Vagina (tissue), 2 donors: Measurements from ENCODE around the gene OR5W2. TPM values are rescaled to one million over a fixed set of nuclear protein-coding genes. Genes with fewer than 3 reads are reported as not detected.

Source experiments
- DNase-seq, 2 donors: peaks; one replicate each; pipeline ENCODE4 v3.0.0-alpha.2; 2017; ENCODE audit errors: extremely low spot score in 2 of 2
- H3K27ac ChIP-seq: fragments of 200-600 bp; sonication (generic); one replicate; pipeline ENCODE4 v1.5.1; 2019
- H3K27me3 ChIP-seq: fragments of 200-600 bp; sonication (generic); one replicate; pipeline ENCODE4 v1.5.1; 2019
- H3K36me3 ChIP-seq, 2 donors: fragments of 200-600 bp; sonication (generic); one replicate each; pipeline ENCODE4 v1.5.1; 2017 to 2019
- H3K4me1 ChIP-seq: fragments of 200-600 bp; sonication (generic); one replicate; pipeline ENCODE4 v1.5.1; 2019
- H3K4me3 ChIP-seq, 2 donors: fragments of 200-600 bp; sonication (generic); 1 replicate in 1 of 2; 2 replicates in 1 of 2; pipeline ENCODE4 v1.5.1; 2016 to 2019
- H3K9me3 ChIP-seq: fragments of 200-600 bp; sonication (generic); one replicate; pipeline ENCODE4 v1.5.1; 2019
- POLR2A ChIP-seq, 2 donors: fragments of 450-650 bp; IDR thresholded peaks; one replicate each; pipeline ENCODE4 v1.6.1; 2017; ENCODE audit warnings: antibody characterized with exemption in 2 of 2, mild to moderate bottlenecking in 2 of 2, moderate library complexity in 2 of 2
- POLR2AphosphoS5 ChIP-seq, 2 donors: sonication (generic); formaldehyde crosslinking; IDR thresholded peaks; one replicate each; pipeline ENCODE4 v1.9.0; 2017; ENCODE audit warnings: antibody characterized with exemption in 2 of 2, mild to moderate bottlenecking in 2 of 2, low read depth in 1 of 2; ENCODE audit not compliant: insufficient read depth in 1 of 2
- intact Hi-C: fragments of 100-400 bp; cut with DNase I; formaldehyde crosslinking; loops from one replicate; pipeline ENCODE4 v1.15.1; 2023
- total RNA-seq: library from RNA; depleted of rRNA; stranded (reverse); fragments of >200 nt; gene quantifications from one replicate; pipeline ENCODE4 v1.2.3, GENCODE V29; 2016
- TF ChIP-seq, protein P1 (sequence below), 3 experiments: fragments of 450-650 bp in 2 of 3; fragments of 200-600 bp in 1 of 3; sonication (generic) in 1 of 3; IDR thresholded peaks; one replicate each; pipeline ENCODE4 v1.5.1; 2017 to 2019; ENCODE audit warnings: antibody characterized with exemption in 3 of 3, mild to moderate bottlenecking in 2 of 3, moderate library complexity in 2 of 3

OR5W2 gene
- total RNA-seq = not detected

- TF ChIP-seq POLR2A (IDR thresholded peaks at IDR 0.05) (no peak), POLR2AphosphoS5 (IDR thresholded peaks at IDR 0.05; ENCODE audit: insufficient read depth in 1 of 2, low read depth in 1 of 2) (no peak)
- TF ChIP-seq, protein P1, sequence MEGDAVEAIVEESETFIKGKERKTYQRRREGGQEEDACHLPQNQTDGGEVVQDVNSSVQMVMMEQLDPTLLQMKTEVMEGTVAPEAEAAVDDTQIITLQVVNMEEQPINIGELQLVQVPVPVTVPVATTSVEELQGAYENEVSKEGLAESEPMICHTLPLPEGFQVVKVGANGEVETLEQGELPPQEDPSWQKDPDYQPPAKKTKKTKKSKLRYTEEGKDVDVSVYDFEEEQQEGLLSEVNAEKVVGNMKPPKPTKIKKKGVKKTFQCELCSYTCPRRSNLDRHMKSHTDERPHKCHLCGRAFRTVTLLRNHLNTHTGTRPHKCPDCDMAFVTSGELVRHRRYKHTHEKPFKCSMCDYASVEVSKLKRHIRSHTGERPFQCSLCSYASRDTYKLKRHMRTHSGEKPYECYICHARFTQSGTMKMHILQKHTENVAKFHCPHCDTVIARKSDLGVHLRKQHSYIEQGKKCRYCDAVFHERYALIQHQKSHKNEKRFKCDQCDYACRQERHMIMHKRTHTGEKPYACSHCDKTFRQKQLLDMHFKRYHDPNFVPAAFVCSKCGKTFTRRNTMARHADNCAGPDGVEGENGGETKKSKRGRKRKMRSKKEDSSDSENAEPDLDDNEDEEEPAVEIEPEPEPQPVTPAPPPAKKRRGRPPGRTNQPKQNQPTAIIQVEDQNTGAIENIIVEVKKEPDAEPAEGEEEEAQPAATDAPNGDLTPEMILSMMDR (IDR thresholded peaks at IDR 0.05) = no peak
- H3K27ac ChIP-seq = no peak within 1 kb of the TSS
- no peaks in the 10 kb centered on the region for H3K27me3 ChIP-seq
- no peaks in the 10 kb centered on the region for H3K4me1 ChIP-seq
- H3K36me3 ChIP-seq = no peaks in the 10 kb centered on the region
- DNase-seq = no peak
- no peaks in the 10 kb centered on the region for H3K9me3 ChIP-seq
- no peak within 1 kb of the TSS for H3K4me3 ChIP-seq
- intact Hi-C loops = no loop called here
Observed at GRCh38 chr11:55914482-55914881, at the start of gene OR5W2. OR5W2 (minus strand) TSS chr11:55914582; CDS start chr11:55914582, 0 bp downstream.

GRCh38 chr11:55956521-55956920 is 42.1 kb upstream of the OR5W2 start:
- Histone ChIP-seq H3K27me3 (no peaks in the 10 kb centered on the region), H3K9me3 (no peaks in the 10 kb centered on the region), H3K4me1 (no peaks in the 10 kb centered on the region), H3K27ac (no peak overlapping the region), H3K36me3 (no peaks in the 10 kb centered on the region), H3K4me3 (no peak overlapping the region)
- TF ChIP-seq, protein P1 (IDR thresholded peaks at IDR 0.05) = no peak
- TF ChIP-seq POLR2A (IDR thresholded peaks at IDR 0.05) (no peak), POLR2AphosphoS5 (IDR thresholded peaks at IDR 0.05; ENCODE audit: insufficient read depth in 1 of 2, low read depth in 1 of 2) (no peak)
- no peak for DNase-seq
- intact Hi-C loops = no loop called here

- Histone ChIP-seq H3K36me3 (no peaks in the 10 kb centered on the region), H3K4me1 (no peaks in the 10 kb centered on the region), H3K9me3 (no peaks in the 10 kb centered on the region), H3K4me3 (no peak overlapping the region), H3K27ac (no peak overlapping the region), H3K27me3 (no peaks in the 10 kb centered on the region)
- intact Hi-C loops = no loop called here
- TF ChIP-seq, protein P1 (IDR thresholded peaks at IDR 0.05) = no peak
- TF ChIP-seq POLR2AphosphoS5 (IDR thresholded peaks at IDR 0.05; ENCODE audit: insufficient read depth in 1 of 2, low read depth in 1 of 2) = no peak
- no peak for TF ChIP-seq POLR2A (IDR thresholded peaks at IDR 0.05)
- no peak for DNase-seq
Observed at GRCh38 chr11:55949330-55949729, 34.9 kb upstream of the OR5W2 start.

DNA sequence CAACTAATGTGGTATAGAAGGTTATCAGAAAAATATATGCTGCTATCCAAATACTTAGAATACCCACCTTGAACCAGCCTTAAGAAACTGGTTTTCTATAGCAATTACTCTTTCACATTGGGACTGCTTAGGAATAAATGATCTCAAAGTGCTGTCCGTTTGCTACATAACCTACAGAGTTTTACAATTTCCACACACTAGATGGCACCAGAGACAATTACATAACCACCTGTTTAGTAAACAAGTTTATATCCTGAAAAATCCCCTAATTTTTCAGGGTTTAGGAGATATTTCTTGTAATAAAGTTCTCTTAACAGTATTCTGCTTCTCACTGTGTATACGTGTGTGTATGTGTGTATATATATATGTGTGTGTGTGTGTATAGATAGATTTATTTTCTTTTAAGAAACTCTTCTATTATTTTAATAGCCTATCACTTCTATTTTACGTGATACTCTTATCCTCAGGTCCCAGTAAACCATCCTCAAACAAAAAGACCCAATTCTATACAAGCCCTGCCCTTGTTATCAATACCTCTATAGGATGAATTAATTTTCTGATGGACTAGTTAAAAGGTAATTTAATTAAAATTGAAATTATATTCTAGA is 28.5 kb upstream of the OR5W2 start:
- DNase-seq = no peak
- Histone ChIP-seq H3K4me1 (no peaks in the 10 kb centered on the region), H3K27ac (no peak overlapping the region), H3K36me3 (no peaks in the 10 kb centered on the region), H3K9me3 (no peaks in the 10 kb centered on the region), H3K4me3 (no peak overlapping the region), H3K27me3 (no peaks in the 10 kb centered on the region)
- intact Hi-C loops = no loop called here
- TF ChIP-seq POLR2A (IDR thresholded peaks at IDR 0.05) = no peak
- no peak for TF ChIP-seq POLR2AphosphoS5 (IDR thresholded peaks at IDR 0.05; ENCODE audit: insufficient read depth in 1 of 2, low read depth in 1 of 2)
- TF ChIP-seq, protein P1 (IDR thresholded peaks at IDR 0.05) = no peak

DNA sequence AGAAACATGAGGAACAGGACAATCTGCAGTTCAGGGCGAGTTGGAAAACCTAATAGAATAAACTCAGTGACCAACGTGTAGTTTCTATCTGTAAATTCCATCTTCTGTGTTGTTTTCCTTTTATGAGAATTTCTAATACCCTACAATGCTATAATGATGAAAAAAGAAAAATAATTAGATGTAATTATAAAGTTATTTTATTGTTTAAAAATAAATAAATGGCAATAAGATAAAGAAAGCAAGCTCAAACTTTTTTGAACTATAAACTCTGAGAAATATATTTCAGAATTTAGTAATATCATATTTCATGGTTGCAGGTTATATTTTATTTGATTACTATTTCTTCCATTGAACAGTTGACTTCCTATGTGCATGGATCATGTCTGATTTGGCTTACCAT is 21.9 kb upstream of the OR5W2 start, which contains the start of gene OR5I1:
Gene OR5I1, minus strand, starts transcription at position 101 of the 400 bp plus-strand sequence. Its CDS starts 0 bp downstream, at position 101.
- no peak for DNase-seq
- Histone ChIP-seq H3K27me3 (no peaks in the 10 kb centered on the region), H3K9me3 (no peaks in the 10 kb centered on the region), H3K27ac (no peak within 1 kb of the TSS), H3K4me3 (no peak within 1 kb of the TSS), H3K4me1 (no peaks in the 10 kb centered on the region), H3K36me3 (no peaks in the 10 kb centered on the region)
- no peak for TF ChIP-seq POLR2AphosphoS5 (IDR thresholded peaks at IDR 0.05; ENCODE audit: insufficient read depth in 1 of 2, low read depth in 1 of 2)
- no peak for TF ChIP-seq POLR2A (IDR thresholded peaks at IDR 0.05)
- intact Hi-C loops = no loop called here
